GM19099 (cell line): ENCODE results near the gene LPIN2.

ENCODE experiments used
- POLR2A ChIP-seq: IDR thresholded peaks from 3 replicates; pipeline ENCODE4 v1.6.1; 2011; ENCODE audit warnings: low read depth; ENCODE audit not compliant: insufficient read length; ENCODE audit errors: extremely low read depth

LPIN2 gene

GRCh38 chr18:3051718-3052410, 38.9 kb upstream of the LPIN2 start:
- no peak for TF ChIP-seq POLR2A

GRCh38 chr18:3048820-3049349, 35.9 kb upstream of the LPIN2 start:
- no peak for TF ChIP-seq POLR2A

GRCh38 chr18:3048121-3048520, 35.2 kb upstream of the LPIN2 start:
- no peak for TF ChIP-seq POLR2A

- no peak for TF ChIP-seq POLR2A
Measured at GRCh38 chr18:3046216-3046808, 33.4 kb upstream of the LPIN2 start.

GRCh38 chr18:3044931-3045698, 32.2 kb upstream of the LPIN2 start:
- no peak for TF ChIP-seq POLR2A

GRCh38 chr18:3042379-3042778, 29.4 kb upstream of the LPIN2 start:
- no peak for TF ChIP-seq POLR2A

- no peak for TF ChIP-seq POLR2A
Measured at GRCh38 chr18:3041843-3042242, 28.9 kb upstream of the LPIN2 start.

GRCh38 chr18:3040881-3041280, 27.9 kb upstream of the LPIN2 start:
- no peak for TF ChIP-seq POLR2A

- no peak for TF ChIP-seq POLR2A
Measured at GRCh38 chr18:3040173-3040572, 27.2 kb upstream of the LPIN2 start.

GRCh38 chr18:3037423-3037915, 24.5 kb upstream of the LPIN2 start:
- TF ChIP-seq POLR2A: no peak

- no peak for TF ChIP-seq POLR2A
Measured at GRCh38 chr18:3036108-3036507, 23.2 kb upstream of the LPIN2 start.

- no peak for TF ChIP-seq POLR2A
Measured at GRCh38 chr18:3035635-3036034, 22.7 kb upstream of the LPIN2 start.

- no peak for TF ChIP-seq POLR2A
Measured at GRCh38 chr18:3032721-3033120, 19.8 kb upstream of the LPIN2 start.

GRCh38 chr18:3029215-3029952, 16.4 kb upstream of the LPIN2 start:
- TF ChIP-seq POLR2A: no peak

- TF ChIP-seq POLR2A: no peak
Measured at GRCh38 chr18:3027370-3027891, 14.5 kb upstream of the LPIN2 start.
